ENCODE data around the gene SMPD3. TPM values are rescaled to one million over a fixed set of nuclear protein-coding genes. Genes with fewer than 3 reads are reported as not detected.

Gene SMPD3
- total and polyA plus RNA-seq, 12 donors = 0.03 to 1.2 (median 0.22) TPM; not detected in 1

DNA sequence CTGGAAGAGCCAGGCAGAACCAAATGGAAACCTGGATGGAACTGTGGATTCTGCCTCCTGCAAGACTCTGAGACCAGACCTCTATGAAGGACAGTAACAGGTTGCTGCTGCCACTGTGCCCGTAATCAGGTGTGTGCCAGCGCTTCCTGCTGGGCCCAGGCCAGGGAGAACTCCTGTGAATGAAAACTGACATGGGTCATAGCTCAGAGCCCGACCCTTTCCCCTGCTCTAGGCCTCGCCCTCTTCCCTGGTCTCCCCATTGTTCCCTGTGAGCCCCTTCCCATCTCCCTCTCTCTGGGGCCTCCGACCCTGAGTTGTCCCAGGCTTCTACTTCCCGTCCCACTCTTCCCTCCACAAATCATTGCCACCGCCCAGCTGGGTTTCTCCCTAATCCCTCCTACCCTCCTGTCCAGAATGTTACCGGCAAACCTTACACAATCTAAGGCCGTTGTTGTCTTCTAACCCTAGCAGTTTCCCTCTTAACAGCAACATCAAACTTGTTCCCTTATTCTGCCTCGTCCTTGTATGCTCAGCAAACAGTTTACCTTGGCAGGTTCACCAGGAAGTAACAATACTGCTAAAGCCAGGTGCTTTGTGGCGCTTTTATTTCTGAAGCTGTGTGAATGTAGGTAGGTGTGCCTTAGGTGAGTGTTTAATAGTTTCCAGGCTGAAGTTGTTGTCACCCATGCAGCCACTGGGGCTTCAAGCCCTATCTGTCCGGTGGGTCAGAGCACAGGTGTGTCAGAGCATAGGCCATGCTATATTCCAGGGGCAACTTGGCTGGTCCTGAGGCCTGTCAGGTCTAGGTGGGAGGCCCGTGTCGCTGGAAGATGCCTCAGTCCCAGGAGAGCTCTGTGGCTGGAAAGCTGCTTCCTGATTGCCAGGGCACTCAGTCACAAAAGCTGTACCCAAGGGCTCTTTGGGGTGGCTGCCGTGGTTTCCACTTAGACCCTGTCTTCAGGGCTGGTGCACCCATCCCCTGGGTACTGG lies 32.0 kb downstream of the SMPD3 start:
- DNase-seq = no peak
- 84% methylated on average over 15 of the region's 15 CpGs for WGBS, 2 donors

DNA sequence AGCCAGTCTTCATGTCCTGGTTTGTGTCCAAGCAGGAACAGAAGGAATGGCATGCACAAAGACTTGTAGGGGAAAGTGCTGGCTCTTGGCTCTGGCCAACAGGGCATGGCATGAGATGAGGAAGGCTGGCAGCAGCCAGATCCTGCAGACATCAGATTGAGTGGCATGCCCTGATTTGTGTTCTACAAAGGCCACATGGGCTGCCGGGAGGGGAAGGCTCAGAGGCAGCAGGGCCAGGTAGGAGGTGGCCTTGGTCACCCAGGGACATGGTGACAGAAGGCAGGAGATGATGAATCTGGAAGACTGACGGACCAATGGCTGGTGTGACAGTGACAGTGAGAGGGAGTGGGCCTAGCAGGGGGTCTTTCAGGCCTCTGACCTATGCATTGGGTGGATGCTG lies 33.7 kb downstream of the SMPD3 start:
- Histone ChIP-seq H3K27me3 (peaks cover 0 to 13% (median 5%) of the 10 kb centered on the region in 7 donors), H3K36me3 (no peaks in the 10 kb centered on the region), H3K4me3 (no peak overlapping the region), H3K4me1 (peaks cover 0 to 17% (median 0%) of the 10 kb centered on the region in 9 donors), H3K27ac (no peak overlapping the region), H3K9me3 (no peaks in the 10 kb centered on the region)
- intact Hi-C loops (cut with DNase I) = no loop called here
- DNase-seq = no peak
- no peak for ATAC-seq
- TF ChIP-seq, protein P1, sequence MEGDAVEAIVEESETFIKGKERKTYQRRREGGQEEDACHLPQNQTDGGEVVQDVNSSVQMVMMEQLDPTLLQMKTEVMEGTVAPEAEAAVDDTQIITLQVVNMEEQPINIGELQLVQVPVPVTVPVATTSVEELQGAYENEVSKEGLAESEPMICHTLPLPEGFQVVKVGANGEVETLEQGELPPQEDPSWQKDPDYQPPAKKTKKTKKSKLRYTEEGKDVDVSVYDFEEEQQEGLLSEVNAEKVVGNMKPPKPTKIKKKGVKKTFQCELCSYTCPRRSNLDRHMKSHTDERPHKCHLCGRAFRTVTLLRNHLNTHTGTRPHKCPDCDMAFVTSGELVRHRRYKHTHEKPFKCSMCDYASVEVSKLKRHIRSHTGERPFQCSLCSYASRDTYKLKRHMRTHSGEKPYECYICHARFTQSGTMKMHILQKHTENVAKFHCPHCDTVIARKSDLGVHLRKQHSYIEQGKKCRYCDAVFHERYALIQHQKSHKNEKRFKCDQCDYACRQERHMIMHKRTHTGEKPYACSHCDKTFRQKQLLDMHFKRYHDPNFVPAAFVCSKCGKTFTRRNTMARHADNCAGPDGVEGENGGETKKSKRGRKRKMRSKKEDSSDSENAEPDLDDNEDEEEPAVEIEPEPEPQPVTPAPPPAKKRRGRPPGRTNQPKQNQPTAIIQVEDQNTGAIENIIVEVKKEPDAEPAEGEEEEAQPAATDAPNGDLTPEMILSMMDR (IDR thresholded peaks at IDR 0.05) = no peak
- WGBS, 2 donors = 47 to 79% methylated on average over 2 of the region's 2 CpGs

More for the DNA sequence above, 32.0 kb downstream of the SMPD3 start:
- peak overlapping the region in 1 of 10 donors; percentile 75 for H3K27ac ChIP-seq
- no peaks in the 10 kb centered on the region for H3K36me3 ChIP-seq
- ATAC-seq = no peak
- H3K27me3 ChIP-seq = peaks cover 0 to under 1% (median 0%) of the 10 kb centered on the region in 7 donors
- intact Hi-C loops (cut with DNase I) = no loop called here
- no peak overlapping the region for H3K4me3 ChIP-seq
- TF ChIP-seq, protein P1 (IDR thresholded peaks at IDR 0.05) = no peak
- peaks cover 0 to 17% (median 0%) of the 10 kb centered on the region in 9 donors for H3K4me1 ChIP-seq
- H3K9me3 ChIP-seq = no peaks in the 10 kb centered on the region

DNA sequence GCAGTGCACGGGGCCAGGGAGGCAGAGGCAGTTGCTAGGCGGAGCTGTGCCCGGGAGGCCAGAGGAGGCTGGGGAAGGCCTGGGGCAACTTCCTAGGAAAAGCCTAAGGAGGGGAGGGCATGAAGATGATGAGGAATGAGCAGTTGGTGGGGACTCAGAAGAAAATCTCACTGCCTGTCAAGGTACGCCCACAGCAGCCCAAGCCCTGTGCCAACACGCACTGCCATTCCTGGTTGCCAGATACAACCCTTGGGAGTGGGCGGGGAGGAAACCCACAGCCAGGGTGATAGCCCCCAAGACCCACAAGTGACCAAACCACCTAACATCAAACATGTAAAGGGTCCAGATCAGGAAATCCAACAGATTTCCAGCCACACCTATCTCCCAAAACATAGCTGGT lies 36.2 kb downstream of the SMPD3 start:
- no peak overlapping the region for H3K4me3 ChIP-seq
- TF ChIP-seq, protein P1 (IDR thresholded peaks at IDR 0.05) = no peak
- H3K9me3 ChIP-seq = no peaks in the 10 kb centered on the region
- no peak for DNase-seq
- ATAC-seq = no peak
- H3K4me1 ChIP-seq = peaks cover 0 to 3% (median 0%) of the 10 kb centered on the region in 9 donors
- peaks cover 0 to 24% (median 14%) of the 10 kb centered on the region in 7 donors for H3K27me3 ChIP-seq
- H3K36me3 ChIP-seq = no peaks in the 10 kb centered on the region
- intact Hi-C loops (cut with DNase I) = no loop called here
- no peak overlapping the region for H3K27ac ChIP-seq
- WGBS, 2 donors = 90 to 92% methylated on average over 6 of the region's 6 CpGs

DNA sequence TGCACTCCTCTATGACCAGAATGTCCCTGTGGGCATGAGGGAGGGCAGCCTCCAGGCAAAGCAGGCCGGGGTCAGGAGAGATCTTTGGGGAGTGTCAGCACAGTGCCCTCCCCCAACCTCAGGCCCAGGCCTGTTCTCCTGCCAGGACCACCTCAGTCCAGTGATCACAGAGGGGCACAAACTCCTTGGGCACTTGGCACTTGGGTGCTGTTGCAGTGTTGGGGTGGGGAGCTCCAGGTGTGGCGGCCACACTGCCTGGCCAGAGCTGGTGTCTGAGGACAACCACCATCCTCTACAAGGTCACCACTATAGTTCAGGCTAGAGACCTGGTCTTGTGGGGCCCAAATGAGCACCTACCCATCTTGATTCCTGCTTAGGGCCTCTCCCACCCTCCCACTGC lies 37.2 kb downstream of the SMPD3 start:
- no peaks in the 10 kb centered on the region for H3K4me1 ChIP-seq
- H3K27me3 ChIP-seq = peaks cover 0 to 32% (median 18%) of the 10 kb centered on the region in 7 donors
- DNase-seq (no peak), ATAC-seq (no peak)
- H3K27ac ChIP-seq = no peak overlapping the region
- H3K4me3 ChIP-seq = no peak overlapping the region
- TF ChIP-seq, protein P1 (IDR thresholded peaks at IDR 0.05) = no peak
- intact Hi-C loops (cut with DNase I) = no loop called here
- H3K9me3 ChIP-seq = no peaks in the 10 kb centered on the region
- WGBS, 2 donors = 92 to 94% methylated on average over 2 of the region's 2 CpGs
- H3K36me3 ChIP-seq = no peaks in the 10 kb centered on the region
